Endodermal cell (in vitro differentiated cells): Measurements from ENCODE around the gene ADIPOR1. TPM values are rescaled to one million over a fixed set of nuclear protein-coding genes. Genes with fewer than 3 reads are reported as not detected.

Experiments
- DNase-seq: peaks from one replicate; pipeline ENCODE4 v3.0.0-alpha.2; 2017
- H3K27ac ChIP-seq: 2 replicates; pipeline ENCODE4 v1.5.1; 2013; ENCODE audit warnings: mild to moderate bottlenecking, low read depth, low read length, moderate library complexity
- H3K27me3 ChIP-seq: 2 replicates; pipeline ENCODE4 v1.6.1; 2013; ENCODE audit warnings: mild to moderate bottlenecking, low read length, moderate library complexity; ENCODE audit not compliant: insufficient read depth, control insufficient read depth, poor library complexity, severe bottlenecking
- H3K36me3 ChIP-seq: 2 replicates; pipeline ENCODE4 v1.7.0; 2013; ENCODE audit warnings: mild to moderate bottlenecking, low read length, moderate library complexity; ENCODE audit not compliant: control insufficient read depth, insufficient read depth
- H3K4me1 ChIP-seq: one replicate; pipeline ENCODE4 v1.7.0; 2013; ENCODE audit warnings: low read length; ENCODE audit not compliant: control insufficient read depth, insufficient read depth
- H3K4me3 ChIP-seq: 2 replicates; pipeline ENCODE4 v1.5.1; 2013; ENCODE audit warnings: mild to moderate bottlenecking, low read length, moderate library complexity
- H3K9ac ChIP-seq: 2 replicates; pipeline ENCODE4 v1.6.1; 2013; ENCODE audit warnings: mild to moderate bottlenecking, low read length, moderate library complexity; ENCODE audit not compliant: poor library complexity, severe bottlenecking; ENCODE audit errors: extremely low read depth
- H3K9me3 ChIP-seq: 2 replicates; pipeline ENCODE4 v1.6.1; 2013; ENCODE audit warnings: mild to moderate bottlenecking, low read length, moderate library complexity; ENCODE audit not compliant: control insufficient read depth
- H3K27ac Mint-ChIP-seq: 2 replicates; pipeline ENCODE4 v1.8.0; 2020; ENCODE audit warnings: mixed read lengths
- H3K27me3 Mint-ChIP-seq: 2 replicates; pipeline ENCODE4 v1.8.0; 2021; ENCODE audit warnings: mild to moderate bottlenecking, mixed read lengths; ENCODE audit not compliant: insufficient read depth
- H3K36me3 Mint-ChIP-seq: 2 replicates; pipeline ENCODE4 v1.8.0; 2020; ENCODE audit warnings: low read depth, mixed read lengths
- H3K4me1 Mint-ChIP-seq: 2 replicates; pipeline ENCODE4 v1.8.0; 2020; ENCODE audit warnings: mixed read lengths
- H3K4me3 Mint-ChIP-seq: 2 replicates; pipeline ENCODE4 v1.8.0; 2020; ENCODE audit warnings: mild to moderate bottlenecking, moderate library complexity, mixed read lengths
- H3K9me3 Mint-ChIP-seq: 2 replicates; pipeline ENCODE4 v1.8.0; 2020; ENCODE audit warnings: mild to moderate bottlenecking, mixed read lengths
- CTCF ChIP-seq: fragments of 200-600 bp; sonication (generic); conservative IDR thresholded peaks from 2 replicates; pipeline ENCODE4 v1.5.0; 2021; ENCODE audit warnings: antibody characterized with exemption, mild to moderate bottlenecking
- WGBS, 2 experiments: methylation state at CpG; one replicate each; pipeline versions ENCODE4 v1.1.5 to v1.1.7; 2013; ENCODE audit warnings: missing lambda C conversion rate in 2 of 2, mixed read lengths in 1 of 2; ENCODE audit not compliant: insufficient coverage in 1 of 2, insufficient read length in 1 of 2; 5-methylcytosine and 5-hydroxymethylcytosine counted together
- total RNA-seq, 2 donors: library from RNA; stranded (reverse); fragmentation: NEBNext Ultra II Directional in 1 of 2; extraction: Animal tissue kit (Norgen Biotek cat#: 25700) in 1 of 2; gene quantifications; 2 replicates in 1 of 2; 3 replicates in 1 of 2; pipeline ENCODE4 v1.2.1, GENCODE V29; 2021

Gene ADIPOR1
- total RNA-seq, 2 donors from 2014 or later: 68.1 to 79.7 TPM

- Mint-ChIP-seq H3K4me3 (peak overlapping the region; percentile 79), H3K27ac (no peak overlapping the region), H3K27me3 (no peaks in the 10 kb centered on the region), H3K4me1 (peaks cover 36% of the 10 kb centered on the region), H3K36me3 (peaks cover 7% of the 10 kb centered on the region), H3K9me3 (no peaks in the 10 kb centered on the region)
- H3K4me1 ChIP-seq: peaks cover 14% of the 10 kb centered on the region
- peak overlapping the region; percentile 94 for H3K4me3 ChIP-seq
- H3K9me3 ChIP-seq: no peaks in the 10 kb centered on the region
- peak overlapping the region; percentile 71 for H3K9ac ChIP-seq
- H3K27ac ChIP-seq: no peak overlapping the region
- no peaks in the 10 kb centered on the region for H3K27me3 ChIP-seq
- WGBS, 2 experiments: 49 to 57% methylated on average over 10 to 18 of the region's 18 CpGs
- DNase-seq: no peak
- TF ChIP-seq CTCF: no peak
- H3K36me3 ChIP-seq: peaks cover 33% of the 10 kb centered on the region
Measured at GRCh38 chr1:202966006-202966898, 8.1 kb upstream of the ADIPOR1 start.

GRCh38 chr1:202965422-202965821 is 7.3 kb upstream of the ADIPOR1 start:
- no peak for DNase-seq
- Histone ChIP-seq H3K36me3 (peaks cover 33% of the 10 kb centered on the region), H3K27ac (peak overlapping the region; percentile 26), H3K9ac (peak overlapping the region; percentile 56), H3K27me3 (no peaks in the 10 kb centered on the region), H3K4me1 (peaks cover 14% of the 10 kb centered on the region), H3K9me3 (no peaks in the 10 kb centered on the region), H3K4me3 (peak overlapping the region; percentile 94)
- Mint-ChIP-seq H3K27me3 (no peaks in the 10 kb centered on the region), H3K4me3 (peak overlapping the region; percentile 79), H3K9me3 (no peaks in the 10 kb centered on the region), H3K27ac (peak overlapping the region; percentile 81), H3K4me1 (peaks cover 36% of the 10 kb centered on the region), H3K36me3 (peaks cover 12% of the 10 kb centered on the region)
- 79 to 86% methylated on average over 3 of the region's 3 CpGs for WGBS, 2 experiments
- TF ChIP-seq CTCF: no peak

GRCh38 chr1:202964791-202965410 is 6.8 kb upstream of the ADIPOR1 start:
- Mint-ChIP-seq H3K27ac (peak overlapping the region; percentile 81), H3K36me3 (peaks cover 12% of the 10 kb centered on the region), H3K27me3 (no peaks in the 10 kb centered on the region), H3K4me1 (peaks cover 36% of the 10 kb centered on the region), H3K9me3 (no peaks in the 10 kb centered on the region), H3K4me3 (peak overlapping the region; percentile 79)
- Histone ChIP-seq H3K4me3 (peak overlapping the region; percentile 94), H3K27me3 (no peaks in the 10 kb centered on the region), H3K27ac (peak overlapping the region; percentile 26), H3K36me3 (peaks cover 33% of the 10 kb centered on the region), H3K9me3 (no peaks in the 10 kb centered on the region), H3K9ac (peak overlapping the region; percentile 56), H3K4me1 (peaks cover 14% of the 10 kb centered on the region)
- peak; percentile 81 for DNase-seq
- 86 to 96% methylated on average over 4 to 6 of the region's 6 CpGs for WGBS, 2 experiments
- no peak for TF ChIP-seq CTCF
